Cardiac muscle cell (in vitro differentiated cells and primary cell): ENCODE results near the gene MSX1. TPM values are rescaled to one million over a fixed set of nuclear protein-coding genes. Genes with fewer than 3 reads are reported as not detected.

Source experiments
- DNase-seq, 2 donors: peaks; one replicate each; pipeline versions ENCODE4 v3.0.0 to v3.0.0-alpha.2; 2010 to 2017; ENCODE audit warnings: low read depth in 1 of 2, low spot score in 1 of 2
- H3K27ac ChIP-seq: fragments of 200-600 bp; sonication (generic); 2 replicates; pipeline ENCODE4 v1.5.1; 2016
- H3K27me3 ChIP-seq: fragments of 200-600 bp; sonication (generic); 2 replicates; pipeline ENCODE4 v1.6.0; 2016; ENCODE audit warnings: control low read depth
- H3K36me3 ChIP-seq: fragments of 200-600 bp; sonication (generic); 2 replicates; pipeline ENCODE4 v1.5.1; 2016; ENCODE audit warnings: control low read depth
- H3K4me1 ChIP-seq: fragments of 200-600 bp; sonication (generic); 2 replicates; pipeline ENCODE4 v1.8.1; 2017; ENCODE audit warnings: low read depth, mild to moderate bottlenecking, mixed run types
- H3K4me3 ChIP-seq: fragments of 200-600 bp; sonication (generic); 2 replicates; pipeline ENCODE4 v1.5.1; 2016; ENCODE audit warnings: mild to moderate bottlenecking
- H3K9me3 ChIP-seq: fragments of 200-600 bp; sonication (generic); 2 replicates; pipeline ENCODE4 v1.5.1; 2017; ENCODE audit warnings: low read depth, mild to moderate bottlenecking, control low read depth
- CTCF ChIP-seq: IDR thresholded peaks from 2 replicates; pipeline ENCODE4 v1.5.1; 2012; ENCODE audit warnings: low read depth, mild to moderate bottlenecking, low read length
- polyA plus RNA-seq: library from polyadenylated mRNA; unstranded; fragments of >200 nt; fragmentation: Nextera tagmentation; extraction: Ambion mirVana; gene quantifications from 2 replicates; pipeline ENCODE4 v1.2.1, GENCODE V29; 2016
- total RNA-seq: library from RNA; depleted of rRNA; stranded (reverse); fragments of >200 nt; gene quantifications from 2 replicates; pipeline ENCODE4 v1.2.3, GENCODE V29; 2016

Gene MSX1
- total and polyA plus RNA-seq, 2 experiments from 2014 or later = 15.6 to 27.5 TPM

GRCh38 chr4:4860600-4861389 is 1.3 kb downstream of the MSX1 start:
- peaks cover 5% of the 10 kb centered on the region for H3K4me1 ChIP-seq
- no peaks in the 10 kb centered on the region for H3K36me3 ChIP-seq
- TF ChIP-seq CTCF = no peak
- H3K27me3 ChIP-seq = peaks cover 94% of the 10 kb centered on the region
- no peaks in the 10 kb centered on the region for H3K9me3 ChIP-seq
- H3K4me3 ChIP-seq = peak overlapping the region; percentile 85
- H3K27ac ChIP-seq = no peak overlapping the region
- DNase-seq = peak in 1 of 2 donors; percentile 29

GRCh38 chr4:4861390-4862018 is 2.0 kb downstream of the MSX1 start:
- H3K9me3 ChIP-seq = no peaks in the 10 kb centered on the region
- H3K27me3 ChIP-seq = peaks cover 94% of the 10 kb centered on the region
- DNase-seq = no peak
- no peak for TF ChIP-seq CTCF
- H3K4me1 ChIP-seq = peaks cover 5% of the 10 kb centered on the region
- H3K27ac ChIP-seq = no peak overlapping the region
- no peaks in the 10 kb centered on the region for H3K36me3 ChIP-seq
- peak overlapping the region; percentile 85 for H3K4me3 ChIP-seq

- no peaks in the 10 kb centered on the region for H3K9me3 ChIP-seq
- DNase-seq = no peak
- H3K36me3 ChIP-seq = no peaks in the 10 kb centered on the region
- H3K4me3 ChIP-seq = no peak overlapping the region
- H3K4me1 ChIP-seq = peaks cover 5% of the 10 kb centered on the region
- H3K27ac ChIP-seq = no peak overlapping the region
- peaks cover 94% of the 10 kb centered on the region for H3K27me3 ChIP-seq
- no peak for TF ChIP-seq CTCF
These were observed 2.6 kb downstream of the MSX1 start for GRCh38 chr4:4862071-4862551.

GRCh38 chr4:4862665-4863482 is 3.4 kb downstream of the MSX1 start:
- no peak overlapping the region for H3K4me3 ChIP-seq
- no peaks in the 10 kb centered on the region for H3K9me3 ChIP-seq
- no peak for DNase-seq
- no peak for TF ChIP-seq CTCF
- H3K27ac ChIP-seq = no peak overlapping the region
- peaks cover 94% of the 10 kb centered on the region for H3K27me3 ChIP-seq
- peaks cover 5% of the 10 kb centered on the region for H3K4me1 ChIP-seq
- H3K36me3 ChIP-seq = no peaks in the 10 kb centered on the region

- H3K4me1 ChIP-seq = no peaks in the 10 kb centered on the region
These were observed 5.0 kb downstream of the MSX1 start for GRCh38 chr4:4864443-4864939.

More at GRCh38 chr4:4864443-4864939, 5.0 kb downstream of the MSX1 start:
- H3K27me3 ChIP-seq = peaks cover 98% of the 10 kb centered on the region
- no peak overlapping the region for H3K4me3 ChIP-seq
- no peaks in the 10 kb centered on the region for H3K9me3 ChIP-seq
- H3K27ac ChIP-seq = no peak overlapping the region
- no peaks in the 10 kb centered on the region for H3K36me3 ChIP-seq
- DNase-seq = no peak
- TF ChIP-seq CTCF = no peak
